Stomach smooth muscle (tissue), 2 donors: ENCODE results near the gene ENPP5.

Experiments used
- H3K27ac ChIP-seq: one replicate; pipeline ENCODE4 v1.7.0; 2013; ENCODE audit warnings: mild to moderate bottlenecking, low read length, inconsistent platforms
- H3K27me3 ChIP-seq, 2 donors: one replicate each; pipeline ENCODE4 v1.7.0; 2013; ENCODE audit warnings: low read length in 2 of 2; ENCODE audit not compliant: insufficient read depth in 2 of 2, control insufficient read depth in 1 of 2
- H3K36me3 ChIP-seq, 2 donors: one replicate each; pipeline ENCODE4 v1.7.0; 2013; ENCODE audit warnings: low read length in 2 of 2; ENCODE audit not compliant: control insufficient read depth in 2 of 2, insufficient read depth in 2 of 2
- H3K4me1 ChIP-seq: one replicate; pipeline ENCODE4 v1.7.0; 2013; ENCODE audit warnings: low read length; ENCODE audit not compliant: control insufficient read depth, insufficient read depth
- H3K4me3 ChIP-seq, 2 donors: one replicate each; pipeline ENCODE4 v1.7.0; 2013; ENCODE audit warnings: low read length in 2 of 2
- H3K9ac ChIP-seq, 2 donors: one replicate each; pipeline ENCODE4 v1.7.0; 2013; ENCODE audit warnings: low read length in 2 of 2, mild to moderate bottlenecking in 1 of 2
- H3K9me3 ChIP-seq, 2 donors: one replicate each; pipeline ENCODE4 v1.7.0; 2013; ENCODE audit warnings: low read length in 2 of 2; ENCODE audit not compliant: control insufficient read depth in 2 of 2
- donor health status: healthy.
- donor health status: Pancreatic carcinoma.

ENPP5 gene, protein sequence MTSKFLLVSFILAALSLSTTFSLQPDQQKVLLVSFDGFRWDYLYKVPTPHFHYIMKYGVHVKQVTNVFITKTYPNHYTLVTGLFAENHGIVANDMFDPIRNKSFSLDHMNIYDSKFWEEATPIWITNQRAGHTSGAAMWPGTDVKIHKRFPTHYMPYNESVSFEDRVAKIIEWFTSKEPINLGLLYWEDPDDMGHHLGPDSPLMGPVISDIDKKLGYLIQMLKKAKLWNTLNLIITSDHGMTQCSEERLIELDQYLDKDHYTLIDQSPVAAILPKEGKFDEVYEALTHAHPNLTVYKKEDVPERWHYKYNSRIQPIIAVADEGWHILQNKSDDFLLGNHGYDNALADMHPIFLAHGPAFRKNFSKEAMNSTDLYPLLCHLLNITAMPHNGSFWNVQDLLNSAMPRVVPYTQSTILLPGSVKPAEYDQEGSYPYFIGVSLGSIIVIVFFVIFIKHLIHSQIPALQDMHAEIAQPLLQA

GRCh38 chr6:46170357-46171289, at the start of gene ENPP5:
TSS of gene ENPP5 (minus strand) at chr6:46170980. CDS start at chr6:46168262, 2,718 bp downstream.
- Histone ChIP-seq H3K4me3 (peak within 1 kb of the TSS; percentile 73 to 75), H3K36me3 (no peaks in the 10 kb centered on the region), H3K9me3 (no peaks in the 10 kb centered on the region), H3K27me3 (peaks cover 9 to 16% of the 10 kb centered on the region in 2 donors), H3K9ac (no peak within 1 kb of the TSS), H3K4me1 (peaks cover 5% of the 10 kb centered on the region), H3K27ac (no peak within 1 kb of the TSS)

GRCh38 chr6:46219661-46220060, 48.9 kb upstream of the ENPP5 start:
- no peaks in the 10 kb centered on the region for H3K36me3 ChIP-seq
- H3K27ac ChIP-seq, result no peak overlapping the region
- H3K9ac ChIP-seq, result no peak overlapping the region
- H3K27me3 ChIP-seq, result no peaks in the 10 kb centered on the region
- no peaks in the 10 kb centered on the region for H3K4me1 ChIP-seq
- H3K9me3 ChIP-seq, result no peaks in the 10 kb centered on the region
- H3K4me3 ChIP-seq, result no peak overlapping the region

DNA sequence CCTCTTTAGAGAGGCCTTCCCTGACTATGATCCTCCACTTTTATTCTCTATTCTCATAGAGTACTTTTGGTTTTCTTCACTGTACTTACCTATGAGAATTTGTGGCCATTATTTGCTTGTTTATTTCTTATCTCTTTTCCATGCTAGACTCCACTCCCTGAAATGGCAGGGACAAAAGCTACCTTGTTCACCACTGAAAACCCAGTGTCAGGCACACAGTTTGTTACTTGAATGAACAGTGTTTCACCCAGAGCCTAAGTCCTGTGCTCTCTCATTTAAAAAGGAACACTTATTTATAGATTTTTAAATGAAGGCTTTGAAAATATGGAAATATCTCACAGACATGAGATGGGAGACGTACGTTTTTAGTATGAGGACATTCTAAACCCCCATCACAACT, 47.7 kb upstream of the ENPP5 start:
- H3K9ac ChIP-seq, result no peak overlapping the region
- no peak overlapping the region for H3K27ac ChIP-seq
- no peaks in the 10 kb centered on the region for H3K36me3 ChIP-seq
- H3K27me3 ChIP-seq, result no peaks in the 10 kb centered on the region
- H3K9me3 ChIP-seq, result no peaks in the 10 kb centered on the region
- H3K4me3 ChIP-seq, result no peak overlapping the region
- H3K4me1 ChIP-seq, result no peaks in the 10 kb centered on the region

DNA sequence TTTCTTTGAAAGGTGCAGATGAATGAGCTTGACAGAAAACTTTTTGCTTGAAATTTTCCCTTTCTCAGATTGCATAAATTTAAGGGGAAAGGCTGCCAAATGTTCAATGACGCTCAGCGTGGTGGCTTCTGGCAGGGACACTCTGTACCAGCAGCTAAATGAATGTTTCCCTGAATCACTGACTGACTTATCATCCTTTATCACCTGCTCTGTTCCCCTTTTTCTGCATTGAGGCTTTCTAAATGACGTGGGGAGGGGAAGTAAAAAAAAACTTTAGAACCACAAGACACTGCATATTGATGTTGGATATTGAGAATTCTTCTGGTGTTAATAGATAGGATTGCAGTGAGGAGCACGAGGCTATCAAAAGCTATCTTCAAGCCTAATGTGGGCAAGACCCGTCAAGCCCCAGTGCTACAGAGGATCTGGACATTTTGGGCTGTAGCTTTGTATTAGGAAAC, 46.9 kb upstream of the ENPP5 start:
- Histone ChIP-seq H3K36me3 (no peaks in the 10 kb centered on the region), H3K27me3 (no peaks in the 10 kb centered on the region), H3K27ac (no peak overlapping the region), H3K9me3 (no peaks in the 10 kb centered on the region), H3K4me1 (no peaks in the 10 kb centered on the region), H3K9ac (no peak overlapping the region), H3K4me3 (no peak overlapping the region)

GRCh38 chr6:46216879-46217278, 46.1 kb upstream of the ENPP5 start:
- H3K9me3 ChIP-seq, result no peaks in the 10 kb centered on the region
- H3K4me3 ChIP-seq, result no peak overlapping the region
- no peak overlapping the region for H3K9ac ChIP-seq
- no peak overlapping the region for H3K27ac ChIP-seq
- H3K27me3 ChIP-seq, result no peaks in the 10 kb centered on the region
- no peaks in the 10 kb centered on the region for H3K4me1 ChIP-seq
- no peaks in the 10 kb centered on the region for H3K36me3 ChIP-seq

DNA sequence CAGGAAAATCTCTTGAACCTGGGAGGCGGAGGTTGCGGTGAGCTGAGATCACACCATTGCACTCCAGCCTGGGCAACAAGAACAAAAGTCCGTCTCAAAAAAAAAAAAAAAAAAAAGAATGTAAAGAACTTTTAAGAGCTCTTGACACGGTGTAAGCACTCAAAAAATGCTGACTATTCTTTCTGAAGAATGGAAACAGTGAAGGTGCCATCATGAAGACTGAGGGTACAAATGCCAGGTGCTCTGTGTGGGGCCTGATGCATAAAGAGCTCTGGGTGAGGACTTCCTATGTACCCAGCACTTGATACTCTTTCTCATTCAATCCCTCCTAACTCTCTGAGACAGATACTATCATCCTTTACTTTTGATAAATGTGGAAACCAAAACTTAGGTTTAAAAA, 45.0 kb upstream of the ENPP5 start:
- Histone ChIP-seq H3K27ac (no peak overlapping the region), H3K9ac (no peak overlapping the region), H3K4me3 (no peak overlapping the region), H3K36me3 (no peaks in the 10 kb centered on the region), H3K9me3 (no peaks in the 10 kb centered on the region), H3K27me3 (no peaks in the 10 kb centered on the region), H3K4me1 (no peaks in the 10 kb centered on the region)

GRCh38 chr6:46215213-46215612, 44.4 kb upstream of the ENPP5 start:
- H3K27me3 ChIP-seq, result no peaks in the 10 kb centered on the region
- no peak overlapping the region for H3K4me3 ChIP-seq
- H3K27ac ChIP-seq, result no peak overlapping the region
- no peak overlapping the region for H3K9ac ChIP-seq
- H3K9me3 ChIP-seq, result no peaks in the 10 kb centered on the region
- H3K36me3 ChIP-seq, result no peaks in the 10 kb centered on the region
- H3K4me1 ChIP-seq, result no peaks in the 10 kb centered on the region

GRCh38 chr6:46211917-46212316, 41.1 kb upstream of the ENPP5 start:
- no peak overlapping the region for H3K9ac ChIP-seq
- H3K9me3 ChIP-seq, result no peaks in the 10 kb centered on the region
- H3K27ac ChIP-seq, result no peak overlapping the region
- H3K4me1 ChIP-seq, result no peaks in the 10 kb centered on the region
- H3K4me3 ChIP-seq, result no peak overlapping the region
- H3K27me3 ChIP-seq, result no peaks in the 10 kb centered on the region
- H3K36me3 ChIP-seq, result no peaks in the 10 kb centered on the region

DNA sequence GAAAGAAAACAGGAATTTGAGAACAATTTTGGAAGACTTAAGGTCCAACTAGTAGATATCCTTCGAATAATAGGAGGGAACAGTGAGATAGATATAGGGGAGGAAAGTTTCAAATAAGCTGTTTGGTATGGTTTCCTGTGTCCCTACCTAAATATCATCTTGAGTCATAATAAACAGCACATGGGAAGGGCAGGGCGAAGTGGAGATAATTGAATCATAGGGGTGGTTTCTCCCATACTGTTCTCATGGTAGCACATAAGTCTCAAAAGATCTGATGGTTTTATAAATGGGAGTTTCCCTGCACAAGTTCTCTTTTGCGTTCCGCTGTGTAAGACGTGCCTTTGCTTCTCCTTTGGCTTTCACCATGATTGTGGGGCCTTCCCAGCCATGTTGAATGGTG, 39.5 kb upstream of the ENPP5 start:
- Histone ChIP-seq H3K4me1 (no peaks in the 10 kb centered on the region), H3K4me3 (no peak overlapping the region), H3K9me3 (no peaks in the 10 kb centered on the region), H3K36me3 (no peaks in the 10 kb centered on the region), H3K9ac (no peak overlapping the region), H3K27ac (no peak overlapping the region), H3K27me3 (no peaks in the 10 kb centered on the region)

- no peaks in the 10 kb centered on the region for H3K9me3 ChIP-seq
- H3K4me1 ChIP-seq, result no peaks in the 10 kb centered on the region
- H3K27ac ChIP-seq, result no peak overlapping the region
- no peak overlapping the region for H3K9ac ChIP-seq
- no peaks in the 10 kb centered on the region for H3K36me3 ChIP-seq
- no peak overlapping the region for H3K4me3 ChIP-seq
- no peaks in the 10 kb centered on the region for H3K27me3 ChIP-seq
Measured at GRCh38 chr6:46208303-46208702, 37.5 kb upstream of the ENPP5 start.
